ENCODE measurements around the gene BRD4.

BRD4 gene

GRCh38 chr19:15187026-15188007 lies 145.0 kb downstream of the BRD4 start:
- no peak for DNase-seq

All from NCI-H1436 (cell line).